IMR-90 (cell line): ENCODE data around the gene GP1BA.

Experiments
- CHD1 ChIP-seq: IDR thresholded peaks from 2 replicates; pipeline ENCODE4 v1.6.1; 2012; ENCODE audit warnings: low read depth, low read length, improper control_type of control experiment
- CTCF ChIP-seq: conservative IDR thresholded peaks from 2 replicates; pipeline ENCODE4 v1.5.1; 2012; ENCODE audit warnings: mild to moderate bottlenecking, low read depth, low read length, improper control_type of control experiment
- MXI1 ChIP-seq: IDR thresholded peaks from 2 replicates; pipeline ENCODE4 v1.6.1; 2012; ENCODE audit warnings: low read depth, mild to moderate bottlenecking, low read length, moderate library complexity, borderline replicate concordance
- POLR2A ChIP-seq: IDR thresholded peaks from 2 replicates; pipeline ENCODE4 v1.6.1; 2012; ENCODE audit warnings: mild to moderate bottlenecking, low read depth, low read length

GRCh38 chr17:4898927-4899326, 33.1 kb upstream of the GP1BA start:
- TF ChIP-seq CTCF: no peak
- no peak for TF ChIP-seq POLR2A
- no peak for TF ChIP-seq CHD1
- TF ChIP-seq MXI1: no peak
